ENCODE results near the gene ST7.
A peak's percentile ranks its signal among the peaks of the same experiment; 100 is the strongest.
"Not testable (repeated sequence)": the region's sequence is repeated elsewhere in the genome, so short reads cannot be mapped to it uniquely, and the experiment has no call there.

ST7 gene

GRCh38 chr7:116951366-116952292, 1.7 kb upstream of the ST7 start:
- no peak for DNase-seq (ENCODE audit: low spot score)

- peak; percentile 50 for DNase-seq (ENCODE audit: low spot score)
Observed at GRCh38 chr7:116952635-116953371, 498 bp upstream of the ST7 start.

GRCh38 chr7:116953906-116954838, 871 bp downstream of the ST7 start:
- peak; percentile 73 for DNase-seq (ENCODE audit: low spot score)

- DNase-seq (ENCODE audit: low spot score): no peak
Observed at GRCh38 chr7:116955340-116955739, 2.0 kb downstream of the ST7 start.

GRCh38 chr7:116955801-116956476, 2.6 kb downstream of the ST7 start:
- DNase-seq (ENCODE audit: low spot score): no peak

- no peak for DNase-seq (ENCODE audit: low spot score)
Observed at GRCh38 chr7:116956477-116956804, 3.1 kb downstream of the ST7 start.

GRCh38 chr7:116957874-116958273, 4.6 kb downstream of the ST7 start:
- no peak for DNase-seq (ENCODE audit: low spot score)

- DNase-seq (ENCODE audit: low spot score): not testable (repeated sequence)
Observed at GRCh38 chr7:116961966-116962673, 8.8 kb downstream of the ST7 start.

- DNase-seq (ENCODE audit: low spot score): no peak
Observed at GRCh38 chr7:116963234-116963633, 9.9 kb downstream of the ST7 start.

- no peak for DNase-seq (ENCODE audit: low spot score)
Observed at GRCh38 chr7:116966601-116967000, 13.3 kb downstream of the ST7 start.

- no peak for DNase-seq (ENCODE audit: low spot score)
Observed at GRCh38 chr7:116967254-116967922, 14.1 kb downstream of the ST7 start.

GRCh38 chr7:116967983-116968382, 14.7 kb downstream of the ST7 start:
- DNase-seq (ENCODE audit: low spot score): no peak

GRCh38 chr7:116968631-116969030, 15.3 kb downstream of the ST7 start:
- no peak for DNase-seq (ENCODE audit: low spot score)

- DNase-seq (ENCODE audit: low spot score): no peak
Observed at GRCh38 chr7:116969371-116969902, 16.1 kb downstream of the ST7 start.

- no peak for DNase-seq (ENCODE audit: low spot score)
Observed at GRCh38 chr7:116970238-116970910, 17.1 kb downstream of the ST7 start.

- DNase-seq (ENCODE audit: low spot score): not testable (repeated sequence)
Observed at GRCh38 chr7:116971153-116971552, 17.9 kb downstream of the ST7 start.

GRCh38 chr7:116971869-116972268, 18.6 kb downstream of the ST7 start:
- DNase-seq (ENCODE audit: low spot score): peak; percentile 52

- not testable (repeated sequence) for DNase-seq (ENCODE audit: low spot score)
Observed at GRCh38 chr7:116975024-116975423, 21.7 kb downstream of the ST7 start.

- no peak for DNase-seq (ENCODE audit: low spot score)
Observed at GRCh38 chr7:116977172-116977571, 23.9 kb downstream of the ST7 start.

GRCh38 chr7:116978006-116978405, 24.7 kb downstream of the ST7 start:
- DNase-seq (ENCODE audit: low spot score): no peak
